ENCODE measurements around the gene OR1K1.

OR1K1 gene

GRCh38 chr9:122800066-122801060, at the start of gene OR1K1:
Gene OR1K1, plus strand, starts transcription at chr9:122800123. Its CDS starts 0 bp downstream, at chr9:122800123.
- Histone ChIP-seq H3K27ac (ENCODE audit: low read depth, low read length) (no peak within 1 kb of the TSS), H3K36me3 (ENCODE audit: insufficient read depth, low read length) (no peaks in the 10 kb centered on the region), H2AFZ (ENCODE audit: low read length, unreplicated experiment) (no peak within 1 kb of the TSS), H3K27me3 (ENCODE audit: insufficient read depth, low read length) (no peaks in the 10 kb centered on the region), H3K79me2 (ENCODE audit: control insufficient read depth, insufficient read depth, low read length, unreplicated experiment) (no peaks in the 10 kb centered on the region), H3K4me3 (ENCODE audit: low read depth, low read length) (no peak within 1 kb of the TSS), H3K4me1 (ENCODE audit: control insufficient read depth, insufficient read depth, low read length, unreplicated experiment) (peaks cover 5% of the 10 kb centered on the region)

GRCh38 chr9:122754825-122755224, 45.1 kb upstream of the OR1K1 start:
- Histone ChIP-seq H3K36me3 (ENCODE audit: insufficient read depth, low read length) (no peaks in the 10 kb centered on the region), H3K27me3 (ENCODE audit: insufficient read depth, low read length) (peaks cover 18% of the 10 kb centered on the region; the same call in 1 of the 2 replicates), H3K4me1 (ENCODE audit: control insufficient read depth, insufficient read depth, low read length, unreplicated experiment) (no peaks in the 10 kb centered on the region)

GRCh38 chr9:122767817-122768216, 32.1 kb upstream of the OR1K1 start:
- Histone ChIP-seq H3K27me3 (ENCODE audit: insufficient read depth, low read length) (0 out of 2 replicates have a peak, but pooled peaks cover 2% of the 10 kb centered on the region), H2AFZ (ENCODE audit: low read length, unreplicated experiment) (no peak overlapping the region), H3K36me3 (ENCODE audit: insufficient read depth, low read length) (no peaks in the 10 kb centered on the region), H3K4me1 (ENCODE audit: control insufficient read depth, insufficient read depth, low read length, unreplicated experiment) (no peaks in the 10 kb centered on the region), H3K27ac (ENCODE audit: low read depth, low read length) (no peak overlapping the region), H3K4me3 (ENCODE audit: low read depth, low read length) (no peak overlapping the region), H3K79me2 (ENCODE audit: control insufficient read depth, insufficient read depth, low read length, unreplicated experiment) (no peaks in the 10 kb centered on the region)

More at GRCh38 chr9:122754825-122755224, 45.1 kb upstream of the OR1K1 start:
- Histone ChIP-seq H2AFZ (ENCODE audit: low read length, unreplicated experiment) (no peak overlapping the region), H3K79me2 (ENCODE audit: control insufficient read depth, insufficient read depth, low read length, unreplicated experiment) (no peaks in the 10 kb centered on the region), H3K4me3 (ENCODE audit: low read depth, low read length) (no peak overlapping the region), H3K27ac (ENCODE audit: low read depth, low read length) (no peak overlapping the region)

- Histone ChIP-seq H3K4me1 (ENCODE audit: control insufficient read depth, insufficient read depth, low read length, unreplicated experiment) (peaks cover 11% of the 10 kb centered on the region), H2AFZ (ENCODE audit: low read length, unreplicated experiment) (no peak overlapping the region), H3K36me3 (ENCODE audit: insufficient read depth, low read length) (no peaks in the 10 kb centered on the region), H3K4me3 (ENCODE audit: low read depth, low read length) (no peak overlapping the region), H3K27me3 (ENCODE audit: insufficient read depth, low read length) (no peaks in the 10 kb centered on the region), H3K79me2 (ENCODE audit: control insufficient read depth, insufficient read depth, low read length, unreplicated experiment) (no peaks in the 10 kb centered on the region), H3K27ac (ENCODE audit: low read depth, low read length) (no peak overlapping the region)
Observed at GRCh38 chr9:122777052-122777451, 22.9 kb upstream of the OR1K1 start.

- Histone ChIP-seq H3K4me3 (ENCODE audit: low read depth, low read length) (no peak overlapping the region), H2AFZ (ENCODE audit: low read length, unreplicated experiment) (no peak overlapping the region), H3K36me3 (ENCODE audit: insufficient read depth, low read length) (no peaks in the 10 kb centered on the region), H3K4me1 (ENCODE audit: control insufficient read depth, insufficient read depth, low read length, unreplicated experiment) (peaks cover 11% of the 10 kb centered on the region), H3K27ac (ENCODE audit: low read depth, low read length) (no peak overlapping the region), H3K27me3 (ENCODE audit: insufficient read depth, low read length) (no peaks in the 10 kb centered on the region), H3K79me2 (ENCODE audit: control insufficient read depth, insufficient read depth, low read length, unreplicated experiment) (no peaks in the 10 kb centered on the region)
Observed at GRCh38 chr9:122777935-122778627, 21.8 kb upstream of the OR1K1 start.

- no peaks in the 10 kb centered on the region for H3K36me3 ChIP-seq (ENCODE audit: insufficient read depth, low read length)
- no peaks in the 10 kb centered on the region for H3K27me3 ChIP-seq (ENCODE audit: insufficient read depth, low read length)
- no peak overlapping the region for H2AFZ ChIP-seq (ENCODE audit: low read length, unreplicated experiment)
- no peaks in the 10 kb centered on the region for H3K79me2 ChIP-seq (ENCODE audit: control insufficient read depth, insufficient read depth, low read length, unreplicated experiment)
- peaks cover 11% of the 10 kb centered on the region for H3K4me1 ChIP-seq (ENCODE audit: control insufficient read depth, insufficient read depth, low read length, unreplicated experiment)
- H3K4me3 ChIP-seq (ENCODE audit: low read depth, low read length): no peak overlapping the region
- H3K27ac ChIP-seq (ENCODE audit: low read depth, low read length): no peak overlapping the region
Observed at GRCh38 chr9:122779181-122779580, 20.7 kb upstream of the OR1K1 start.

- Histone ChIP-seq H3K4me1 (ENCODE audit: control insufficient read depth, insufficient read depth, low read length, unreplicated experiment) (peaks cover 11% of the 10 kb centered on the region), H3K27me3 (ENCODE audit: insufficient read depth, low read length) (peaks cover 5% of the 10 kb centered on the region; the same call in 1 of the 2 replicates), H3K27ac (ENCODE audit: low read depth, low read length) (no peak overlapping the region), H3K79me2 (ENCODE audit: control insufficient read depth, insufficient read depth, low read length, unreplicated experiment) (no peaks in the 10 kb centered on the region), H3K36me3 (ENCODE audit: insufficient read depth, low read length) (no peaks in the 10 kb centered on the region), H3K4me3 (ENCODE audit: low read depth, low read length) (no peak overlapping the region), H2AFZ (ENCODE audit: low read length, unreplicated experiment) (no peak overlapping the region)
Observed at GRCh38 chr9:122780026-122780425, 19.9 kb upstream of the OR1K1 start.

- H3K27me3 ChIP-seq (ENCODE audit: insufficient read depth, low read length): peaks cover 5% of the 10 kb centered on the region; the same call in 1 of the 2 replicates
- H3K4me1 ChIP-seq (ENCODE audit: control insufficient read depth, insufficient read depth, low read length, unreplicated experiment): peaks cover 11% of the 10 kb centered on the region
- no peaks in the 10 kb centered on the region for H3K36me3 ChIP-seq (ENCODE audit: insufficient read depth, low read length)
- H3K27ac ChIP-seq (ENCODE audit: low read depth, low read length): no peak overlapping the region
- no peaks in the 10 kb centered on the region for H3K79me2 ChIP-seq (ENCODE audit: control insufficient read depth, insufficient read depth, low read length, unreplicated experiment)
- H3K4me3 ChIP-seq (ENCODE audit: low read depth, low read length): no peak overlapping the region
- H2AFZ ChIP-seq (ENCODE audit: low read length, unreplicated experiment): no peak overlapping the region
Observed at GRCh38 chr9:122781671-122782070, 18.3 kb upstream of the OR1K1 start.

- Histone ChIP-seq H3K4me3 (ENCODE audit: low read depth, low read length) (no peak overlapping the region), H3K27me3 (ENCODE audit: insufficient read depth, low read length) (peaks cover 5% of the 10 kb centered on the region; the same call in 1 of the 2 replicates), H3K27ac (ENCODE audit: low read depth, low read length) (no peak overlapping the region), H3K79me2 (ENCODE audit: control insufficient read depth, insufficient read depth, low read length, unreplicated experiment) (no peaks in the 10 kb centered on the region), H2AFZ (ENCODE audit: low read length, unreplicated experiment) (no peak overlapping the region), H3K4me1 (ENCODE audit: control insufficient read depth, insufficient read depth, low read length, unreplicated experiment) (no peaks in the 10 kb centered on the region), H3K36me3 (ENCODE audit: insufficient read depth, low read length) (no peaks in the 10 kb centered on the region)
Observed at GRCh38 chr9:122785269-122785668, 14.7 kb upstream of the OR1K1 start.

- Histone ChIP-seq H3K4me3 (ENCODE audit: low read depth, low read length) (no peak overlapping the region), H3K36me3 (ENCODE audit: insufficient read depth, low read length) (no peaks in the 10 kb centered on the region)
Observed at GRCh38 chr9:122786338-122786737, 13.6 kb upstream of the OR1K1 start.

More at GRCh38 chr9:122786338-122786737, 13.6 kb upstream of the OR1K1 start:
- Histone ChIP-seq H3K4me1 (ENCODE audit: control insufficient read depth, insufficient read depth, low read length, unreplicated experiment) (no peaks in the 10 kb centered on the region), H3K27me3 (ENCODE audit: insufficient read depth, low read length) (peaks cover 5% of the 10 kb centered on the region; the same call in 1 of the 2 replicates), H3K79me2 (ENCODE audit: control insufficient read depth, insufficient read depth, low read length, unreplicated experiment) (no peaks in the 10 kb centered on the region), H2AFZ (ENCODE audit: low read length, unreplicated experiment) (no peak overlapping the region), H3K27ac (ENCODE audit: low read depth, low read length) (no peak overlapping the region)

All from ACC112 (cell line).